ENCODE data around the gene ELK3. TPM values are rescaled to one million over a fixed set of nuclear protein-coding genes. Genes with fewer than 3 reads are reported as not detected.

ELK3 gene
- total RNA-seq, 1 donor from 2014 or later: 60.8 TPM

DNA sequence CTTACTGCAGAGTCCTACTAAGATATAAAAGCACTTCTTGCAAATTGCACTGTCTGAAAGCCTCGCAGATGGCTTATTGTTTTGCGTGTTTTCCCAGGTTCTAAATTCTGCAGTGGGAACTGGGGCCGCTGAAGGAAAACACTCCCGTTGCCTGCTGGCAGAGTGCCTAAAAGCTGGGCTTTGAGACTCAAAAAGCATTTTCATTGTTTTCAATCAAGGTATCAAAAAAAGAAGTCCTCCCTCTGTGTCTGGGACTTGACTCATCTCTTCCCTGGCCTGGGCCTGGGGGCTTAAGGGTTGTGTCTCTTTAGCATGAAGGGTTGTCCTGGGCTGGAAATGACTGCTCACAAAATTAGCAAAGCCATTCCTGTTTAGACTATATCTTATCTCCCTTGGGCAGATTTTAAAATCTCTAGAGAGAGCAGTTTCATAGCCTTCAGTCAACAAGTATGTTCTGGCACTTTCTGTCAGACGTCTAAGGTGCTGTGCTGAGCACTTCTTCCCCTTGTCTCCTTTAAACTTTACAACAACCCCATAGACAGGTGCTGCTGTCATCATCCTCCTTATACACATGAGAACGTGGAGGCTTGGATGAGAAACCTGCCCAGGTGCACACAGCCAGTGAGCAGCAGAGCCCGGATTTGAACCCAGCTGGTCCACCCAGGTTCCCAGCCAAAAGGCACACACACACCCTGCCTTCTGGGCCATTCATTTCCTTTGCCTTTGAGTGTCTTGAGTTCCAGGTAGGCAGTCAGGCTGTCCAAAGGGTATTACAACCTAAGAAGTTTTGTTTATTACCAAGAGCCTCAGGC is 31.1 kb downstream of the ELK3 start:
- POLR2A ChIA-PET: no interaction called here
- Mint-ChIP-seq H3K27ac (no peak overlapping the region), H3K27me3 (no peaks in the 10 kb centered on the region), H3K36me3 (ENCODE audit: low read depth) (peaks cover 74% of the 10 kb centered on the region), H3K9me3 (no peaks in the 10 kb centered on the region), H3K4me3 (no peak overlapping the region), H3K4me1 (peaks cover 20% of the 10 kb centered on the region)
- intact Hi-C loops (cut with micrococcal nuclease): no loop called here
- TF ChIP-seq, protein P1, sequence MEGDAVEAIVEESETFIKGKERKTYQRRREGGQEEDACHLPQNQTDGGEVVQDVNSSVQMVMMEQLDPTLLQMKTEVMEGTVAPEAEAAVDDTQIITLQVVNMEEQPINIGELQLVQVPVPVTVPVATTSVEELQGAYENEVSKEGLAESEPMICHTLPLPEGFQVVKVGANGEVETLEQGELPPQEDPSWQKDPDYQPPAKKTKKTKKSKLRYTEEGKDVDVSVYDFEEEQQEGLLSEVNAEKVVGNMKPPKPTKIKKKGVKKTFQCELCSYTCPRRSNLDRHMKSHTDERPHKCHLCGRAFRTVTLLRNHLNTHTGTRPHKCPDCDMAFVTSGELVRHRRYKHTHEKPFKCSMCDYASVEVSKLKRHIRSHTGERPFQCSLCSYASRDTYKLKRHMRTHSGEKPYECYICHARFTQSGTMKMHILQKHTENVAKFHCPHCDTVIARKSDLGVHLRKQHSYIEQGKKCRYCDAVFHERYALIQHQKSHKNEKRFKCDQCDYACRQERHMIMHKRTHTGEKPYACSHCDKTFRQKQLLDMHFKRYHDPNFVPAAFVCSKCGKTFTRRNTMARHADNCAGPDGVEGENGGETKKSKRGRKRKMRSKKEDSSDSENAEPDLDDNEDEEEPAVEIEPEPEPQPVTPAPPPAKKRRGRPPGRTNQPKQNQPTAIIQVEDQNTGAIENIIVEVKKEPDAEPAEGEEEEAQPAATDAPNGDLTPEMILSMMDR (IDR thresholded peaks at IDR 0.05): no peak
- DNase-seq (no peak), ATAC-seq (ENCODE audit: low read depth) (no peak)
- CTCF ChIA-PET: no interaction called here

DNA sequence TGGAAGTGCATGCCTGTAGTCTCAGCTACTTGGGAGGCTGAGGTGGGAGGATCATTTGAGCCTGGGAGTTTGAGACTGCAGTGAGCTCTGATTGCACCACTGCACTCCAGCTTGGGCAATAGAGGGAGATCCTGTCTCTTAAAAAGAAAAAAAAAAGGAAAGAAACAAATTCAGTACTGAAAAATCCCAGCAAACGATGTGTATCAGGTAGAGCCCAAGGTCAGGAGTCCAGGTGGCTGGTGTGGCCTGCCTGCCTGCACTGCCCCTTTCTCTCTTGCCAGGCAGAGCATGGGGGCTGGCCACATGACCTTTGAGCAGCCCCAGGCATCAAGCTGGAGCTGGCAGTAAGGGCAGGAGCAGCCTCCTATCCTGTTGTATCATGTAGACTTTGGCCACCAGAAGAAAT is 31.8 kb downstream of the ELK3 start:
- H3K4me1 Mint-ChIP-seq: peaks cover 20% of the 10 kb centered on the region
- intact Hi-C loops (cut with micrococcal nuclease): no loop called here
- H3K9me3 Mint-ChIP-seq: no peaks in the 10 kb centered on the region
- TF ChIP-seq, protein P1 (IDR thresholded peaks at IDR 0.05): no peak
- ChIA-PET CTCF (no interaction called here), POLR2A (no interaction called here)
- peaks cover 77% of the 10 kb centered on the region for H3K36me3 Mint-ChIP-seq (ENCODE audit: low read depth)
- no peaks in the 10 kb centered on the region for H3K27me3 Mint-ChIP-seq
- no peak overlapping the region for H3K27ac Mint-ChIP-seq
- no peak overlapping the region for H3K4me3 Mint-ChIP-seq
- DNase-seq: no peak
- no peak for ATAC-seq (ENCODE audit: low read depth)

DNA sequence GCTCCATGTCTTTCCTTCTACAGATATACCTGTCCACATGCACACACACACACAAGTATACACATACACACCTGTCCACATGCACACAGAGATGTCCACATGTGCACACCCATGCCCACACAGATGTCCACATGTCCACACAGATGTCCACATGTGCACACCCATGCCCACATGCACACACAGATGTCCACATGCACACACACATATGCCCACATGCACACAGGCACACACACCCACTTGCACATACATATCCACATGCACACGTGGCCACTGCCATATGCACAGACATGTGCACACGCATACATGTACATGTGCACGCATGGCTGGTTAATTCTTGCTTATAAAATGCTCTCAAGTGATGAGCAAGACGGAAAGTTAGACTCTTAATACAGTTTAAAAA is 32.2 kb downstream of the ELK3 start:
- Mint-ChIP-seq H3K9me3 (no peaks in the 10 kb centered on the region), H3K36me3 (ENCODE audit: low read depth) (peaks cover 77% of the 10 kb centered on the region), H3K27ac (no peak overlapping the region), H3K4me3 (no peak overlapping the region), H3K4me1 (peaks cover 20% of the 10 kb centered on the region), H3K27me3 (no peaks in the 10 kb centered on the region)
- CTCF ChIA-PET: no interaction called here
- POLR2A ChIA-PET: no interaction called here
- no peak for DNase-seq
- ATAC-seq (ENCODE audit: low read depth): no peak
- intact Hi-C loops (cut with micrococcal nuclease): no loop called here
- TF ChIP-seq, protein P1 (IDR thresholded peaks at IDR 0.05): no peak

DNA sequence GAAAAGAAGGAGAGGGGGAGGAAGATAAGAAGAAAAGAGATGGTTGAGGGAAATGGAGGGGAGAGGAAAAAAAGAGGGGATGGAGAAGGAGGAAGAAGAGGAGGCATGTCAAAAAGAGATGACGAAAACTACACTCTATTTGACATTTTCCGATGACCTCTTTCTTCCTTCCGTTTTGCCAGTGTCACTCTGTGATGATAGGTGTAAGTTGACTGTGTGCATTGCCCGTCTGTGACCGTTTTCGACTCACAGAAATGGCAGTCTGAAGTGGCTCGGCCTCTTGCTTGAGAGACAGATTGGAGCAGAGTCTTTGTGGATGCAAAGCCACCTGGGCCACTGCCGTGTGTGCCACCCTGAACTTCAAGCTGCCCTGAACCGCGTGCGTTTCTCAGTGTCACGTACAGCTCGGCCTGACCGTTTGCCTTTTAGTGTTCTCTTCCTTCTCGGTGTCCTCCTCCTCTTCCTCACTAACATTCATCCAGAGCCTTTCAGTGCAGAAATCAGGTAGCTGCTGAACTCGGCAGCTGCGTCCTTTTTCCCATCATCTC is 32.7 kb downstream of the ELK3 start:
- Mint-ChIP-seq H3K9me3 (no peaks in the 10 kb centered on the region), H3K27ac (no peak overlapping the region), H3K4me1 (peaks cover 20% of the 10 kb centered on the region), H3K36me3 (ENCODE audit: low read depth) (peaks cover 79% of the 10 kb centered on the region), H3K4me3 (no peak overlapping the region), H3K27me3 (no peaks in the 10 kb centered on the region)
- POLR2A ChIA-PET: no interaction called here
- ATAC-seq (ENCODE audit: low read depth) (no peak), DNase-seq (no peak)
- intact Hi-C loops (cut with micrococcal nuclease): loop anchor here (1.0 kb wide), 1 partner anchor 10 kb away; no protein-coding TSS in a partner anchor
- CTCF ChIA-PET: interaction anchor here (0.7 kb wide), 1 partner anchor 172 kb away, joined by 3 read pairs; no protein-coding TSS in a partner anchor
- TF ChIP-seq, protein P1 (IDR thresholded peaks at IDR 0.05): no peak

DNA sequence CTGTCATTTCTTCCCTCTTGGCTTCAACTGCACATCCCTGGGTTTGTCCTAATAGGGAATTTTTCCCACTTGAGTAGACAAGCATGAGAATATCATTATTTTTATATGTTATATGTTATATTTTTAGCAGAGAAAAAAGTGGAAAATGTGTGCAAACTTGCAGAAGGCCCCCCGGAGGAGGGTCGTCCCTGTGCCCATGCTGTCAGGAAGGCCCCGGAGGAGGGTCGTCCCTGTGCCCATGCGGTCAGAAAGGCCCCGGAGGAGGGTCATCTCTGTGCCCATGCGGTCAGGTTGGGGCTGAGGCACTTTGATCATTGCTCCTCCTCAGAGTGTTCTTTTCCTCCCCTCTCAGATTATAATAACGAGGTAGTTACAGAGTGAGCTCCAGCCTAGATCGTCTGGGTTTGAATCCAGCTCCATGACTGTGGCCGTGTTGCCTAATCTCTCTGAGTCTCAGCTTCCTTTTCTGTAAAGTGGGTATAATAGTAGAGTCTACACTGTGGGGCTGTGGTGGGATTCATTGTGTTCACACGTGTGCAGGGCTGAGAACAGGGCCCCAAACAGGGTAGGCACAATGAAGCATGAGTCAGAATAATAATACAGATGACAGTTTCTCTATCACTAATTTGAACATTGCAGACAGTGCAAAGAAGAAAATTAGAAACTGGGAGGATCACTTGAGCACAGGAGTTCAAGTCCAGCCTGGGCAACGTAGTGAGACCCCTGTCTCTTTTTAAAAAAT is 33.4 kb downstream of the ELK3 start:
- ChIA-PET CTCF (interaction anchor here (0.7 kb wide), 1 partner anchor 172 kb away, joined by 3 read pairs; no protein-coding TSS in a partner anchor), POLR2A (no interaction called here)
- Mint-ChIP-seq H3K4me1 (peaks cover 20% of the 10 kb centered on the region), H3K27me3 (no peaks in the 10 kb centered on the region), H3K9me3 (no peaks in the 10 kb centered on the region), H3K4me3 (no peak overlapping the region), H3K27ac (no peak overlapping the region), H3K36me3 (ENCODE audit: low read depth) (peaks cover 79% of the 10 kb centered on the region)
- TF ChIP-seq, protein P1 (IDR thresholded peaks at IDR 0.05): no peak
- no peak for DNase-seq
- no peak for ATAC-seq (ENCODE audit: low read depth)
- intact Hi-C loops (cut with micrococcal nuclease): loop anchor here (1.0 kb wide), 1 partner anchor 10 kb away; no protein-coding TSS in a partner anchor

Data from activated B cell treated with CpG ODN at 0.5 μM for 24 hours (primary cell).